AG04450 (cell line): ENCODE data around the gene TMEM125. TPM values are rescaled to one million over a fixed set of nuclear protein-coding genes. Genes with fewer than 3 reads are reported as not detected.

ENCODE experiments used
- CTCF ChIA-PET: fragments of 300-600, 350-600 bp; formaldehyde crosslinking; extraction: SDS; loops from one replicate; lab custom pipeline; 2022; ENCODE audit warnings: antibody characterized with exemption, inconsistent platforms; lab: Charles Lee
- POLR2A ChIA-PET: fragments of 350-600 bp; formaldehyde crosslinking; extraction: SDS; loops from one replicate; lab custom pipeline; 2021; ENCODE audit warnings: antibody characterized with exemption, inconsistent platforms; lab: Yijun Ruan, JAX
- DNase-seq: peaks from one replicate; pipeline ENCODE4 v3.0.0-alpha.2; 2011; ENCODE audit warnings: low read depth, low spot score
- H3K27ac ChIP-seq: one replicate; pipeline ENCODE4 v1.5.1; 2012; ENCODE audit warnings: low read depth, low read length, control low read depth
- H3K27me3 ChIP-seq: one replicate; pipeline ENCODE4 v1.6.0; 2012; ENCODE audit warnings: low read length; ENCODE audit not compliant: control insufficient read depth, insufficient read depth
- H3K4me3 ChIP-seq: 2 replicates; pipeline ENCODE4 v1.5.1; 2011; ENCODE audit warnings: mild to moderate bottlenecking, low read depth, low read length, control low read depth
- H3K9me3 ChIP-seq: 2 replicates; pipeline ENCODE4 v1.5.1; 2012; ENCODE audit warnings: low read length; ENCODE audit not compliant: control insufficient read depth, insufficient read depth
- polyA plus RNA-seq: library from polyadenylated mRNA; depleted of rRNA; stranded (reverse); fragments of >200 nt; gene quantifications from 2 replicates; pipeline ENCODE4 v1.2.3, GENCODE V29; 2011
- TF ChIP-seq, protein P1 (sequence below): IDR thresholded peaks from 2 replicates; pipeline ENCODE4 v1.5.1; 2011; ENCODE audit warnings: low read depth, low read length, control low read depth, inconsistent platforms

Gene TMEM125
- polyA plus RNA-seq, 1 experiment: not detected

DNA sequence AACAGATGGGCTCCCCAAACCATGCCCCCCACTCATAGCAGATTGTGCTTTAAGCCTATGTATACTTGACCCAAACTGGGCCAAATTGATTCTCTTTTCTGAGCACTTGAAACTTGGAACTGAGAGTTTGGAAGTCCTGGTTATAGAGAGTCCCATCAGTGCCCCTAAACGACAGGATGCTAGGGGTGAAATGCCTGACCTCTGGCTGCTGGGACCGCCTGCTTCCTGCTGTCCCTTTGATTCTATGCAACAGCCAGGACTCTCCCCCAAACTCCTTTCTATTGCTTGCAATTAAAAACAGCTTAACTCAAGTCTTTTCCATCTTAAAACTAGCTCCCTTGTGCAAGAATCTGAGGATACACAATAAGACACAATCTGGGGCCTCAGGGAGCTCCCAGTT, 10.9 kb downstream of the TMEM125 start:
- CTCF ChIA-PET: interaction anchor here (1.0 kb wide), 1 partner anchor 42 kb away, joined by 3 read pairs; no protein-coding TSS in a partner anchor
- TF ChIP-seq, protein P1, sequence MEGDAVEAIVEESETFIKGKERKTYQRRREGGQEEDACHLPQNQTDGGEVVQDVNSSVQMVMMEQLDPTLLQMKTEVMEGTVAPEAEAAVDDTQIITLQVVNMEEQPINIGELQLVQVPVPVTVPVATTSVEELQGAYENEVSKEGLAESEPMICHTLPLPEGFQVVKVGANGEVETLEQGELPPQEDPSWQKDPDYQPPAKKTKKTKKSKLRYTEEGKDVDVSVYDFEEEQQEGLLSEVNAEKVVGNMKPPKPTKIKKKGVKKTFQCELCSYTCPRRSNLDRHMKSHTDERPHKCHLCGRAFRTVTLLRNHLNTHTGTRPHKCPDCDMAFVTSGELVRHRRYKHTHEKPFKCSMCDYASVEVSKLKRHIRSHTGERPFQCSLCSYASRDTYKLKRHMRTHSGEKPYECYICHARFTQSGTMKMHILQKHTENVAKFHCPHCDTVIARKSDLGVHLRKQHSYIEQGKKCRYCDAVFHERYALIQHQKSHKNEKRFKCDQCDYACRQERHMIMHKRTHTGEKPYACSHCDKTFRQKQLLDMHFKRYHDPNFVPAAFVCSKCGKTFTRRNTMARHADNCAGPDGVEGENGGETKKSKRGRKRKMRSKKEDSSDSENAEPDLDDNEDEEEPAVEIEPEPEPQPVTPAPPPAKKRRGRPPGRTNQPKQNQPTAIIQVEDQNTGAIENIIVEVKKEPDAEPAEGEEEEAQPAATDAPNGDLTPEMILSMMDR: no peak
- POLR2A ChIA-PET: no interaction called here

DNA sequence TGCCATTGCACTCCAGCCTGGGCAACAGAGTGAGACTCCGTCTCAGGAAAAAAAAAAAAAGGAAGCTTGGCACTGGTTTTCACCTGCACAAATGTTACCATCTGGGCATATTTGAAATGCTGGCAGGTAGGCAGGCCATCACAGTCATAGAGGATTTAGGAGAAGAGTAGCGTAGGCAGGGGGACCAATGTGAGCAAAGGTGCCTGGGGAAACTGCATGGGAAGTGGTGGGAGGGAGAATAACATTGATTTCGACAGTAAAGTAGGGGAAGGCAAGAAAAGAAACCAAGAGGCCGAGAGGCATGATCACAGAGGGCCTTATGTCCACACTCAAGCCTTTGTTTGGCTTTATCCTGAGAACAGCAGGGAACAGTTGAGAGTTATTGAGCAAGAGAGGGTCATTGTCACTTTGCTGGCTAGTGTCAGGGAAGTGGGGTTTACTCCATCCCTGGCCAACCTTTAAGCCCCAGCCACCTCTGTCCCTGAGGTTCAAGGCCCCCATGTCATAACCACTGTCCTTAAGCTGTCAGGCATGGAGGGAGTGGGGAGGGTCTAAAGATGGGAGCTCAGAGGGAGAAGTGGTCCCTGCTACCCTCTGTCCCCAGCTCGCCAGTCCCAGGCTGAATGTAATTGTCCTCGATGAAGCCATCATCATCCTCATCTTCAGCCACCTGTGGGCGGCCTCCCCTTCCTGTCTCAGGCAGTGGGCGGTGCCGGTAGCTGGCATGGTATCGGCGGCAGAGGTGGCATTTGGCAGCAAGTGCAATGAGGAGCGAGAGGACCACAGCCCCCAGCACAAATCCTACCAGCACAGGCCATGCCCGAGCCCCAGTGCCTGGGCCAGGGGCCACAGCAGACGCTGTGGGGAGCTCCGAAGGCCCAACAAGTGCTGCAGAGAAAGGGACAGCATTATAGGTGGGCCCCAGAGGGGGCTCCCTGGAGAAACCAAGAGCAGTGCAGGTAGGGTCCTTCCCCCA, 12.7 kb downstream of the TMEM125 start:
- peaks cover 24% of the 10 kb centered on the region for H3K27me3 ChIP-seq
- no peaks in the 10 kb centered on the region; the same call in 1 of the 2 replicates for H3K9me3 ChIP-seq
- ChIA-PET POLR2A (no interaction called here), CTCF (interaction anchor here (1.0 kb wide), 1 partner anchor 34 kb away, joined by 4 read pairs; no protein-coding TSS in a partner anchor)
- H3K4me3 ChIP-seq: no peak overlapping the region
- TF ChIP-seq, protein P1: no peak
- no peak for DNase-seq
- H3K27ac ChIP-seq: no peak overlapping the region

More for the DNA sequence above, 10.9 kb downstream of the TMEM125 start:
- Histone ChIP-seq H3K9me3 (no peaks in the 10 kb centered on the region; the same call in 1 of the 2 replicates), H3K4me3 (no peak overlapping the region), H3K27ac (no peak overlapping the region), H3K27me3 (peaks cover 16% of the 10 kb centered on the region)
- DNase-seq: no peak

- CTCF ChIA-PET: no interaction called here
These were observed 14.3 kb downstream of the TMEM125 start for GRCh38 chr1:43284065-43284464.

GRCh38 chr1:43284546-43285110, 14.8 kb downstream of the TMEM125 start:
- H3K4me3 ChIP-seq: no peak overlapping the region
- DNase-seq: no peak
- no peaks in the 10 kb centered on the region; the same call in 1 of the 2 replicates for H3K9me3 ChIP-seq
- TF ChIP-seq, protein P1: no peak
- ChIA-PET POLR2A (no interaction called here), CTCF (no interaction called here)
- H3K27me3 ChIP-seq: peaks cover 18% of the 10 kb centered on the region
- no peak overlapping the region for H3K27ac ChIP-seq

More at GRCh38 chr1:43284065-43284464, 14.3 kb downstream of the TMEM125 start:
- peaks cover 20% of the 10 kb centered on the region for H3K27me3 ChIP-seq
- H3K4me3 ChIP-seq: no peak overlapping the region
- H3K9me3 ChIP-seq: no peaks in the 10 kb centered on the region; the same call in 1 of the 2 replicates
- TF ChIP-seq, protein P1: no peak
- H3K27ac ChIP-seq: no peak overlapping the region
- POLR2A ChIA-PET: no interaction called here
- DNase-seq: no peak
